Central memory CD8-positive, alpha-beta T cell (primary cell): Measurements from ENCODE around the gene ZG16B.

Experiments
- ATAC-seq: fragments of 150-1000 bp; cut with Tn5 transposase; replicated peaks from 2 replicates; pipeline ENCODE4 v1.10.0; 2022; ENCODE audit warnings: mild to moderate bottlenecking, moderate FRiP score, moderate number of reproducible peaks; ENCODE audit not compliant: poor library complexity, severe bottlenecking; ENCODE audit errors: extremely low read depth
- DNase-seq, 2 donors: peaks; one replicate each; pipeline ENCODE4 v3.0.0; 2021; ENCODE audit warnings: low spot score in 2 of 2
- H3K27ac Mint-ChIP-seq: one replicate; pipeline ENCODE4 v1.8.0; 2022; ENCODE audit warnings: low read depth, mild to moderate bottlenecking, moderate library complexity, mixed read lengths
- H3K27me3 Mint-ChIP-seq: one replicate; pipeline ENCODE4 v1.8.0; 2022; ENCODE audit warnings: mixed read lengths
- H3K36me3 Mint-ChIP-seq: one replicate; pipeline ENCODE4 v1.8.0; 2022; ENCODE audit warnings: mild to moderate bottlenecking, moderate library complexity, mixed read lengths; ENCODE audit not compliant: insufficient read depth
- H3K4me1 Mint-ChIP-seq: one replicate; pipeline ENCODE4 v1.8.0; 2022; ENCODE audit warnings: mixed read lengths
- H3K4me3 Mint-ChIP-seq: one replicate; pipeline ENCODE4 v1.8.0; 2022; ENCODE audit warnings: mild to moderate bottlenecking, moderate library complexity, mixed read lengths
- H3K9me3 Mint-ChIP-seq: one replicate; pipeline ENCODE4 v1.8.0; 2022; ENCODE audit warnings: mixed read lengths

ZG16B gene

GRCh38 chr16:2848933-2849725 is 19.0 kb downstream of the ZG16B start:
- H3K4me1 Mint-ChIP-seq = peaks cover 22% of the 10 kb centered on the region
- no peaks in the 10 kb centered on the region for H3K36me3 Mint-ChIP-seq
- peaks cover 15% of the 10 kb centered on the region for H3K27me3 Mint-ChIP-seq
- no peak overlapping the region for H3K27ac Mint-ChIP-seq
- ATAC-seq (no peak), DNase-seq (no peak)
- H3K9me3 Mint-ChIP-seq = no peaks in the 10 kb centered on the region
- no peak overlapping the region for H3K4me3 Mint-ChIP-seq

DNA sequence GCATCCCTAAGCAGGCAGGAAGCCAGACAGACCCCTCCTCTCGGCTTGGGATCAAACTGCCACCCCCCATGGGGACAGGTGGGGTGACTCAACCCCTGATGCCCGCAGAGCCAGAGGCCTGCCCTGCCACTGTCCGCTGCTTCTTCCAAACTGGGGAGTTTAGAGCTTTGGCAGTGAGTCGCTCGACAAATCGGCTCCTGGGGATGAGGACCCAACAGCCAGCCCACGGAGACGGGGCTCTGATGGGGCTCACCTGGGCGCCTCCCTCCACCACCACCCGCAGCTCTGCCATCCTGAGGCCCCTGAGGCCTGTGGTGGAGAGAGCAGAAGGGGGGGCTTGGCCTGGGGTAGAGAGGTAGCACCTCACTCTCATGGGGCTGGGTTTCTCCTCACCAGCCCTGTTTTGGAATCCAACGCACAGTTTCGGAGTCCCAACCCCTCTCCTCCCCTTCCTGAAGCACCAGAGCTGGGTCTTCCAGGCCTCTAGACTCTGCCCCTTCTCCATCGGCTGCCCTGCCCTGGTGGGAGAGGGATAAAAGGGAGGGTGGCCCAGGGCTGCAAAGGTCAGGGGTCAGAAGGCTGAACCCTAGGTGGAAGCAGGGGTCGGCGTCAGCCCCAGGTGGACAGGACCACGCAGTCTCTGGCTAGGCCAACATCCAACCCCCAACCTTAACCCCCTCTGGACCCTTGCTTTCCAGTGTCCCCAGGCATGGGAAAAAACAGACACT is 22.1 kb downstream of the ZG16B start:
- Mint-ChIP-seq H3K4me3 (no peak overlapping the region), H3K36me3 (peaks cover 2% of the 10 kb centered on the region), H3K9me3 (no peaks in the 10 kb centered on the region), H3K27me3 (peaks cover 15% of the 10 kb centered on the region), H3K4me1 (peaks cover under 1% of the 10 kb centered on the region), H3K27ac (no peak overlapping the region)
- ATAC-seq (no peak), DNase-seq (no peak)

GRCh38 chr16:2852731-2853507 is 22.8 kb downstream of the ZG16B start:
- Mint-ChIP-seq H3K4me1 (peaks cover 6% of the 10 kb centered on the region), H3K9me3 (no peaks in the 10 kb centered on the region), H3K27me3 (peaks cover 23% of the 10 kb centered on the region), H3K27ac (no peak overlapping the region), H3K36me3 (peaks cover 2% of the 10 kb centered on the region), H3K4me3 (no peak overlapping the region)
- ATAC-seq (no peak), DNase-seq (no peak)

DNA sequence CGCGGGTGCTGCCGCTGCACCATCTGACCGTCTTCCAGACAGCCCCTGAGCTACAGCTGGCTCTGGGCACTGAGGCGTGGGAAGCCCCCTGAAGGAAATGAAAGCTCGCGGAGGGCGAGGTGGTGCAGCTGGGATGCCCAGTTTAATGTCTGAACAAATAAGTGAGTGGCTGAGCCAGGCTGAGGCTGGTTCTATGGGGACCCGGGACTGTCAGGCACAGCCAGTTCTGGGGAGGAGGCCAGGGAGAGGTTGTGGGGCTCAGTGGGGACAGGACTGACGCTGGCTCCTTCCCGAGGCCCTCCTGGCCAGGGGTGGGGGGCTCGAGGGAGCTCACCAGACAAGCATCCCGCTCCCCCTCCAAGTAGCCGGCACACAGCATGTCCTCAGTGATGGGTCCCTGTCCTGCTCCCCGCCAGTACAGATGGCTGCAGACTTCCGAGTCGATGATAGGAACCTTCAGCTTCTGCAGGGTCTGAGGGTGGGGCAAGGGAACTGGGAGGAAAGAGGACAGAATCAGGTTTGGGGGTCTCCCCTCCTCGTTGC is 23.5 kb downstream of the ZG16B start:
- H3K4me3 Mint-ChIP-seq = no peak overlapping the region
- peaks cover 23% of the 10 kb centered on the region for H3K27me3 Mint-ChIP-seq
- DNase-seq = no peak
- ATAC-seq = no peak
- H3K36me3 Mint-ChIP-seq = peaks cover 2% of the 10 kb centered on the region
- no peak overlapping the region for H3K27ac Mint-ChIP-seq
- no peaks in the 10 kb centered on the region for H3K9me3 Mint-ChIP-seq
- peaks cover 6% of the 10 kb centered on the region for H3K4me1 Mint-ChIP-seq

DNA sequence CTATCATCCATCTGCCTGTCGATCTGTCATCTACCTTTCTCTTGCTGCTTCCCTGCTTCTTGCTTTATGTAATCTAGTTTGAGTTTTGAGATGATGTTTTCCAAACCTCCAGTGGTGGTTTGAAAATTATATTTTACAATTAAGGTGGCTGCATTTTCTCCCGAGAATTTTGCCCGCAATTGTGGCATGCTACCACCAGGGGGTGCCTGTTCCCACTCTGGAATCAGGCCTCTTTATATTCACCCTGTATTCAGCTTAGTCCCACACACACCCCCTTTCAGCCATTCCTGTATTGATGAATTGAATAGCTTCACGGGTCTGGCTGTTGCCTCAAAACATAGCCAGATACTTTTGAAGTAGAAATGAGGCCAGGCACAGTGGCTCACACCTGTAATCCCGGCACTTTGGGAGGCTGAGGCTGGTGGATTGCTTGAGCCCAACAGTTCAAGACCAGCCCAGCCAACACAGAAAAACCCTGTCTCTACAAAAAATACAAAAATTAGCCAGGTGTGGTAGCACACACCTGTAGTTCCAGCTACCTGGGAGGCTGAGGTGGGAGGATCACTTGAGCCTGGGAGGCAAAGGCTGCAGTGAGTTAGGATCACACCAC is 24.7 kb downstream of the ZG16B start:
- H3K36me3 Mint-ChIP-seq = peaks cover 2% of the 10 kb centered on the region

GRCh38 chr16:2855536-2855935 is 25.4 kb downstream of the ZG16B start:
- Mint-ChIP-seq H3K9me3 (no peaks in the 10 kb centered on the region), H3K36me3 (peaks cover 2% of the 10 kb centered on the region), H3K4me3 (no peak overlapping the region), H3K27me3 (peaks cover 19% of the 10 kb centered on the region), H3K4me1 (peaks cover 6% of the 10 kb centered on the region), H3K27ac (no peak overlapping the region)
- DNase-seq = no peak
- ATAC-seq = no peak

More for the DNA sequence above, 24.7 kb downstream of the ZG16B start:
- DNase-seq (no peak), ATAC-seq (no peak)
- H3K4me1 Mint-ChIP-seq = peaks cover 6% of the 10 kb centered on the region
- H3K4me3 Mint-ChIP-seq = no peak overlapping the region
- H3K27me3 Mint-ChIP-seq = peaks cover 14% of the 10 kb centered on the region
- no peaks in the 10 kb centered on the region for H3K9me3 Mint-ChIP-seq
- H3K27ac Mint-ChIP-seq = no peak overlapping the region

GRCh38 chr16:2856061-2856670 is 26.1 kb downstream of the ZG16B start:
- no peak for ATAC-seq
- peaks cover 21% of the 10 kb centered on the region for H3K27me3 Mint-ChIP-seq

GRCh38 chr16:2856686-2857450 is 26.8 kb downstream of the ZG16B start:
- no peak overlapping the region for H3K27ac Mint-ChIP-seq
- peaks cover 21% of the 10 kb centered on the region for H3K27me3 Mint-ChIP-seq
- no peak for DNase-seq
- no peaks in the 10 kb centered on the region for H3K9me3 Mint-ChIP-seq
- no peak overlapping the region for H3K4me3 Mint-ChIP-seq
- H3K36me3 Mint-ChIP-seq = peaks cover 4% of the 10 kb centered on the region
- no peak for ATAC-seq
- H3K4me1 Mint-ChIP-seq = peaks cover 6% of the 10 kb centered on the region

More at GRCh38 chr16:2856061-2856670, 26.1 kb downstream of the ZG16B start:
- Mint-ChIP-seq H3K4me1 (peaks cover 6% of the 10 kb centered on the region), H3K9me3 (no peaks in the 10 kb centered on the region), H3K27ac (no peak overlapping the region), H3K4me3 (no peak overlapping the region), H3K36me3 (peaks cover 2% of the 10 kb centered on the region)
- no peak for DNase-seq

- DNase-seq (no peak), ATAC-seq (no peak)
- Mint-ChIP-seq H3K4me1 (peaks cover 6% of the 10 kb centered on the region), H3K27ac (peak within 1 kb of the TSS; percentile 60), H3K27me3 (peaks cover 21% of the 10 kb centered on the region), H3K9me3 (no peaks in the 10 kb centered on the region), H3K4me3 (peak within 1 kb of the TSS; percentile 73), H3K36me3 (peaks cover 4% of the 10 kb centered on the region)
Observed at GRCh38 chr16:2857451-2858244, 27.5 kb downstream of the ZG16B start, which contains the start of gene PRSS22. TSS of gene PRSS22 (minus strand) at chr16:2858170. CDS start at chr16:2858104, 66 bp downstream.

- Mint-ChIP-seq H3K4me3 (peak overlapping the region; percentile 73), H3K27me3 (peaks cover 21% of the 10 kb centered on the region), H3K36me3 (peaks cover 4% of the 10 kb centered on the region), H3K9me3 (no peaks in the 10 kb centered on the region), H3K27ac (no peak overlapping the region), H3K4me1 (peaks cover 6% of the 10 kb centered on the region)
- ATAC-seq (no peak), DNase-seq (no peak)
Observed at GRCh38 chr16:2858245-2859025, 28.3 kb downstream of the ZG16B start.
